ENCODE measurements around the gene KCNQ2.

GRCh38 chr20:63354636-63355350 lies 117.7 kb downstream of the KCNQ2 start:
- TF ChIP-seq CTCF (IDR thresholded peaks at IDR 0.05) (no peak), POLR2A (IDR thresholded peaks at IDR 0.05) (no peak)
